Vagina (tissue), 2 donors: Measurements from ENCODE around the gene GGTLC2.

ENCODE experiments used
- POLR2A ChIP-seq, 2 donors: fragments of 450-650 bp; IDR thresholded peaks; one replicate each; pipeline ENCODE4 v1.6.1; 2017; ENCODE audit warnings: antibody characterized with exemption in 2 of 2, mild to moderate bottlenecking in 2 of 2, moderate library complexity in 2 of 2
- TF ChIP-seq, protein P1 (sequence below), 3 experiments: fragments of 450-650 bp in 2 of 3; fragments of 200-600 bp in 1 of 3; sonication (generic) in 1 of 3; IDR thresholded peaks; one replicate each; pipeline ENCODE4 v1.5.1; 2017 to 2019; ENCODE audit warnings: antibody characterized with exemption in 3 of 3, mild to moderate bottlenecking in 2 of 3, moderate library complexity in 2 of 3

DNA sequence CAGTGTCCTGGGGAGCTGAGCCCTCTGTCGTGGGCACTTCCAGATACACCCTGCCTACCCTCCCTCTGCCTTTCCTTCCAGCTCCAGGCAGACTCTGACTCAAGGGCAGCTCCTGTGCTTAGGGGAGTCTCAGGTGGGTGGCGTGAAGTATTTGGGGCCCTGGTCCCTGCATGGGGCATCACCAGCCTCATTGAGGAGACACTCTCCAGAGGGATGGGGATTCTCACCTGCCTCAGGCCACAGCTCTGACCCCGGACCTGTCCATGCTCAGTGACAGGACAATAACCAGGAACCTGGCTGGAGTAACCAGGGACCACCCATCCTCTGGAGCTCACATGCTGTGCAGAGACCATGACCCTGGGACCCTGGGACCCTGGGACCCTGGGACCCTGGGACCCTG is 41.2 kb downstream of the GGTLC2 start:
- TF ChIP-seq, protein P1, sequence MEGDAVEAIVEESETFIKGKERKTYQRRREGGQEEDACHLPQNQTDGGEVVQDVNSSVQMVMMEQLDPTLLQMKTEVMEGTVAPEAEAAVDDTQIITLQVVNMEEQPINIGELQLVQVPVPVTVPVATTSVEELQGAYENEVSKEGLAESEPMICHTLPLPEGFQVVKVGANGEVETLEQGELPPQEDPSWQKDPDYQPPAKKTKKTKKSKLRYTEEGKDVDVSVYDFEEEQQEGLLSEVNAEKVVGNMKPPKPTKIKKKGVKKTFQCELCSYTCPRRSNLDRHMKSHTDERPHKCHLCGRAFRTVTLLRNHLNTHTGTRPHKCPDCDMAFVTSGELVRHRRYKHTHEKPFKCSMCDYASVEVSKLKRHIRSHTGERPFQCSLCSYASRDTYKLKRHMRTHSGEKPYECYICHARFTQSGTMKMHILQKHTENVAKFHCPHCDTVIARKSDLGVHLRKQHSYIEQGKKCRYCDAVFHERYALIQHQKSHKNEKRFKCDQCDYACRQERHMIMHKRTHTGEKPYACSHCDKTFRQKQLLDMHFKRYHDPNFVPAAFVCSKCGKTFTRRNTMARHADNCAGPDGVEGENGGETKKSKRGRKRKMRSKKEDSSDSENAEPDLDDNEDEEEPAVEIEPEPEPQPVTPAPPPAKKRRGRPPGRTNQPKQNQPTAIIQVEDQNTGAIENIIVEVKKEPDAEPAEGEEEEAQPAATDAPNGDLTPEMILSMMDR (IDR thresholded peaks at IDR 0.05) = no peak
- TF ChIP-seq POLR2A (IDR thresholded peaks at IDR 0.05) = no peak
